GM23338 (cell line): ENCODE data around the gene SLCO3A1. TPM values are rescaled to one million over a fixed set of nuclear protein-coding genes. Genes with fewer than 3 reads are reported as not detected.

ENCODE experiments used
- ATAC-seq: fragments of 200-7000 bp; cut with Tn5 transposase; 3 replicates; pipeline ENCODE4 v1.9.1; 2020
- DNase-seq: peaks from one replicate; pipeline ENCODE4 v3.0.0-alpha.2; 2015; ENCODE audit warnings: low spot score
- H2AFZ ChIP-seq: fragments of 200-600 bp; sonication (generic); 2 replicates; pipeline ENCODE4 v1.8.0; 2016; ENCODE audit warnings: antibody characterized with exemption, mild to moderate bottlenecking, moderate library complexity
- H3F3A ChIP-seq: fragments of 200-600 bp; sonication (generic); replicated peaks from 2 replicates; pipeline ENCODE4 v1.8.0; 2017; ENCODE audit warnings: antibody characterized with exemption, mixed run types, low read depth
- H3K27ac ChIP-seq: fragments of 200-600 bp; sonication (generic); 2 replicates; pipeline ENCODE4 v1.6.1; 2016; ENCODE audit warnings: low read depth
- H3K27me3 ChIP-seq: fragments of 200-600 bp; sonication (generic); 2 replicates; pipeline ENCODE4 v1.8.0; 2016; ENCODE audit warnings: mild to moderate bottlenecking, mixed run types, moderate library complexity; ENCODE audit not compliant: insufficient read depth
- H3K36me3 ChIP-seq: fragments of 200-600 bp; sonication (generic); 2 replicates; pipeline ENCODE4 v1.8.0; 2016; ENCODE audit warnings: mild to moderate bottlenecking; ENCODE audit not compliant: insufficient read depth
- H3K4me1 ChIP-seq: fragments of 200-600 bp; sonication (generic); 2 replicates; pipeline ENCODE4 v1.8.0; 2016; ENCODE audit warnings: mild to moderate bottlenecking, moderate library complexity; ENCODE audit not compliant: insufficient read depth
- H3K4me2 ChIP-seq: fragments of 200-600 bp; sonication (generic); 2 replicates; pipeline ENCODE4 v1.7.1; 2017; ENCODE audit warnings: mixed run types
- H3K4me3 ChIP-seq: fragments of 200-600 bp; sonication (generic); 2 replicates; pipeline ENCODE4 v1.6.1; 2016; ENCODE audit warnings: mixed run types
- H3K79me2 ChIP-seq: fragments of 200-600 bp; sonication (generic); replicated peaks from 2 replicates; pipeline ENCODE4 v1.8.0; 2017; ENCODE audit warnings: mild to moderate bottlenecking; ENCODE audit not compliant: insufficient read depth
- H3K9me2 ChIP-seq: fragments of 200-600 bp; sonication (generic); 2 replicates; pipeline ENCODE4 v1.8.0; 2017; ENCODE audit not compliant: insufficient read depth
- H4K20me1 ChIP-seq: fragments of 200-600 bp; sonication (generic); replicated peaks from 2 replicates; pipeline ENCODE4 v1.8.0; 2017; ENCODE audit warnings: mild to moderate bottlenecking; ENCODE audit not compliant: insufficient read depth
- H3K27ac Mint-ChIP-seq: 2 replicates; pipeline ENCODE4 v1.8.0; 2020; ENCODE audit warnings: inconsistent platforms, mild to moderate bottlenecking, moderate library complexity, mixed read lengths
- H3K27me3 Mint-ChIP-seq: 3 replicates; pipeline ENCODE4 v1.8.0; 2022; ENCODE audit warnings: low read depth, mild to moderate bottlenecking, moderate library complexity, mixed read lengths, inconsistent platforms; ENCODE audit not compliant: insufficient read depth, poor library complexity
- H3K36me3 Mint-ChIP-seq: 3 replicates; pipeline ENCODE4 v1.8.0; 2021; ENCODE audit warnings: low read depth, mild to moderate bottlenecking, inconsistent platforms, moderate library complexity, mixed read lengths
- H3K4me1 Mint-ChIP-seq: 3 replicates; pipeline ENCODE4 v1.8.0; 2020; ENCODE audit warnings: mild to moderate bottlenecking, inconsistent platforms, mixed read lengths
- H3K4me3 Mint-ChIP-seq: 3 replicates; pipeline ENCODE4 v1.8.0; 2021; ENCODE audit warnings: moderate library complexity, mild to moderate bottlenecking, inconsistent platforms, mixed read lengths
- H3K9me3 Mint-ChIP-seq: 3 replicates; pipeline ENCODE4 v1.8.0; 2020; ENCODE audit warnings: moderate library complexity, mild to moderate bottlenecking, inconsistent platforms, mixed read lengths
- CREB1 ChIP-seq: fragments of 250-450 bp; sonication (Bioruptor Pico); IDR thresholded peaks from 2 replicates; pipeline ENCODE4 v1.5.0; 2020; ENCODE audit warnings: low read depth, mild to moderate bottlenecking, moderate library complexity
- EZH2phosphoT487 ChIP-seq: fragments of 200-600 bp; sonication (generic); IDR thresholded peaks from one replicate; pipeline ENCODE4 v1.8.1; 2018; ENCODE audit warnings: antibody characterized with exemption; ENCODE audit not compliant: unreplicated experiment
- JUNB ChIP-seq: IDR thresholded peaks from one replicate; pipeline ENCODE4 v1.6.1; 2016; ENCODE audit warnings: antibody characterized with exemption; ENCODE audit not compliant: unreplicated experiment
- NANOG ChIP-seq: IDR thresholded peaks from 2 replicates; pipeline ENCODE4 v1.6.1; 2016; ENCODE audit warnings: antibody characterized with exemption, borderline replicate concordance
- POLR2AphosphoS5 ChIP-seq: IDR thresholded peaks from 2 replicates; pipeline ENCODE4 v1.6.1; 2016; ENCODE audit warnings: antibody characterized with exemption, low read depth
- STAT1 ChIP-seq: IDR thresholded peaks from one replicate; pipeline ENCODE4 v1.6.1; 2016; ENCODE audit warnings: antibody characterized with exemption; ENCODE audit not compliant: unreplicated experiment
- ZNF331 ChIP-seq: fragments of 250-450 bp; sonication (Bioruptor Pico); IDR thresholded peaks from 2 replicates; pipeline ENCODE4 v1.5.0; 2020; ENCODE audit warnings: low read depth, mild to moderate bottlenecking, moderate library complexity
- polyA plus RNA-seq: library from polyadenylated mRNA; unstranded; fragments of >200 nt; fragmentation: Nextera tagmentation; extraction: Ambion mirVana; gene quantifications from 2 replicates; pipeline ENCODE4 v1.2.1, GENCODE V29; 2016
- total RNA-seq: library from RNA; depleted of rRNA; stranded (reverse); fragments of >200 nt; shearing (Covaris generic); gene quantifications from 2 replicates; pipeline ENCODE4 v1.2.3, GENCODE V29; 2014
- TF ChIP-seq, protein P1 (sequence below), 2 experiments: fragments of 200-600 bp in 1 of 2; sonication (generic) in 1 of 2; conservative IDR thresholded peaks; 2 replicates each; pipeline versions ENCODE4 v1.5.1 to v1.6.1; 2016 to 2017; ENCODE audit warnings: antibody characterized with exemption in 2 of 2, low read depth in 2 of 2, mild to moderate bottlenecking in 2 of 2, moderate library complexity in 1 of 2
- TF ChIP-seq, protein P2 (sequence below): IDR thresholded peaks from 2 replicates; pipeline ENCODE4 v1.6.1; 2016; ENCODE audit warnings: antibody characterized with exemption
- TF ChIP-seq, protein P3 (sequence below): fragments of 250-450 bp; sonication (Bioruptor Pico); IDR thresholded peaks from 2 replicates; pipeline ENCODE4 v1.5.0; 2020; ENCODE audit warnings: mild to moderate bottlenecking, moderate library complexity
- TF ChIP-seq, protein P4 (sequence below): IDR thresholded peaks from one replicate; pipeline ENCODE4 v1.6.1; 2018; ENCODE audit warnings: antibody characterized with exemption; ENCODE audit not compliant: unreplicated experiment

Gene SLCO3A1
- total and polyA plus RNA-seq, 2 experiments from 2014 or later, result 7.3 to 9.4 TPM

DNA sequence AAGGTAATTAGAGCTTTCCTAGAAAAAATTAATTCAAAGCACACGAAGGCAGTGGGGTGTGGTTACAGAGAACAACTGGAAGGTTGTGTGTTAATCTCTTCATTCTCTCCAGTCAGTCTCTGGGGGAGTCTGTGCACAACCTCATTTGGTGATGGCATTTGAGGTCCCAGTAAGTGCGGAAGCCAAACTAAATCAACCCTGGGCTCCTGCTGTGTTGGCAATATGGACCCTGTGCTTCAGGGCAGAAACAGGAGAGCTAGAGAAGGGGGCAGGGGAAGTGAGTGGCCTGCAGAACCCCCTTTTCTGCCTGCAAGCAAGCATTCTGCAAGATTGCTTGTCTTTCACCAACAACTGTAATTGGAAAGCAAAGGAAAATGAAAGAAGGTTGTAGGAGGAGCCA lies 344.2 kb downstream of the SLCO3A1 start:
- peak overlapping the region; percentile 40; the same call in 1 of the 2 replicates for H3K4me2 ChIP-seq
- H3K4me1 ChIP-seq, result peaks cover 10% of the 10 kb centered on the region
- H3K9me3 Mint-ChIP-seq, result peaks cover 14% of the 10 kb centered on the region
- H3K4me3 ChIP-seq, result no peak overlapping the region
- H4K20me1 ChIP-seq, result no peaks in the 10 kb centered on the region
- no peaks in the 10 kb centered on the region for H3K27me3 ChIP-seq
- H3F3A ChIP-seq, result no peaks in the 10 kb centered on the region
- H2AFZ ChIP-seq, result no peak overlapping the region
- TF ChIP-seq POLR2AphosphoS5 (no peak), ZNF331 (CRISPR knock-in tag) (no peak), CREB1 (CRISPR knock-in tag) (no peak), NANOG (no peak), EZH2phosphoT487 (no peak), STAT1 (no peak), JUNB (no peak)
- TF ChIP-seq, protein P1, sequence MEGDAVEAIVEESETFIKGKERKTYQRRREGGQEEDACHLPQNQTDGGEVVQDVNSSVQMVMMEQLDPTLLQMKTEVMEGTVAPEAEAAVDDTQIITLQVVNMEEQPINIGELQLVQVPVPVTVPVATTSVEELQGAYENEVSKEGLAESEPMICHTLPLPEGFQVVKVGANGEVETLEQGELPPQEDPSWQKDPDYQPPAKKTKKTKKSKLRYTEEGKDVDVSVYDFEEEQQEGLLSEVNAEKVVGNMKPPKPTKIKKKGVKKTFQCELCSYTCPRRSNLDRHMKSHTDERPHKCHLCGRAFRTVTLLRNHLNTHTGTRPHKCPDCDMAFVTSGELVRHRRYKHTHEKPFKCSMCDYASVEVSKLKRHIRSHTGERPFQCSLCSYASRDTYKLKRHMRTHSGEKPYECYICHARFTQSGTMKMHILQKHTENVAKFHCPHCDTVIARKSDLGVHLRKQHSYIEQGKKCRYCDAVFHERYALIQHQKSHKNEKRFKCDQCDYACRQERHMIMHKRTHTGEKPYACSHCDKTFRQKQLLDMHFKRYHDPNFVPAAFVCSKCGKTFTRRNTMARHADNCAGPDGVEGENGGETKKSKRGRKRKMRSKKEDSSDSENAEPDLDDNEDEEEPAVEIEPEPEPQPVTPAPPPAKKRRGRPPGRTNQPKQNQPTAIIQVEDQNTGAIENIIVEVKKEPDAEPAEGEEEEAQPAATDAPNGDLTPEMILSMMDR (conservative IDR thresholded peaks at IDR 0.05; ENCODE audit: low read depth in 2 of 2), result no peak
- TF ChIP-seq, protein P2, sequence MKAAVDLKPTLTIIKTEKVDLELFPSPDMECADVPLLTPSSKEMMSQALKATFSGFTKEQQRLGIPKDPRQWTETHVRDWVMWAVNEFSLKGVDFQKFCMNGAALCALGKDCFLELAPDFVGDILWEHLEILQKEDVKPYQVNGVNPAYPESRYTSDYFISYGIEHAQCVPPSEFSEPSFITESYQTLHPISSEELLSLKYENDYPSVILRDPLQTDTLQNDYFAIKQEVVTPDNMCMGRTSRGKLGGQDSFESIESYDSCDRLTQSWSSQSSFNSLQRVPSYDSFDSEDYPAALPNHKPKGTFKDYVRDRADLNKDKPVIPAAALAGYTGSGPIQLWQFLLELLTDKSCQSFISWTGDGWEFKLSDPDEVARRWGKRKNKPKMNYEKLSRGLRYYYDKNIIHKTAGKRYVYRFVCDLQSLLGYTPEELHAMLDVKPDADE, result no peak
- TF ChIP-seq, protein P3, sequence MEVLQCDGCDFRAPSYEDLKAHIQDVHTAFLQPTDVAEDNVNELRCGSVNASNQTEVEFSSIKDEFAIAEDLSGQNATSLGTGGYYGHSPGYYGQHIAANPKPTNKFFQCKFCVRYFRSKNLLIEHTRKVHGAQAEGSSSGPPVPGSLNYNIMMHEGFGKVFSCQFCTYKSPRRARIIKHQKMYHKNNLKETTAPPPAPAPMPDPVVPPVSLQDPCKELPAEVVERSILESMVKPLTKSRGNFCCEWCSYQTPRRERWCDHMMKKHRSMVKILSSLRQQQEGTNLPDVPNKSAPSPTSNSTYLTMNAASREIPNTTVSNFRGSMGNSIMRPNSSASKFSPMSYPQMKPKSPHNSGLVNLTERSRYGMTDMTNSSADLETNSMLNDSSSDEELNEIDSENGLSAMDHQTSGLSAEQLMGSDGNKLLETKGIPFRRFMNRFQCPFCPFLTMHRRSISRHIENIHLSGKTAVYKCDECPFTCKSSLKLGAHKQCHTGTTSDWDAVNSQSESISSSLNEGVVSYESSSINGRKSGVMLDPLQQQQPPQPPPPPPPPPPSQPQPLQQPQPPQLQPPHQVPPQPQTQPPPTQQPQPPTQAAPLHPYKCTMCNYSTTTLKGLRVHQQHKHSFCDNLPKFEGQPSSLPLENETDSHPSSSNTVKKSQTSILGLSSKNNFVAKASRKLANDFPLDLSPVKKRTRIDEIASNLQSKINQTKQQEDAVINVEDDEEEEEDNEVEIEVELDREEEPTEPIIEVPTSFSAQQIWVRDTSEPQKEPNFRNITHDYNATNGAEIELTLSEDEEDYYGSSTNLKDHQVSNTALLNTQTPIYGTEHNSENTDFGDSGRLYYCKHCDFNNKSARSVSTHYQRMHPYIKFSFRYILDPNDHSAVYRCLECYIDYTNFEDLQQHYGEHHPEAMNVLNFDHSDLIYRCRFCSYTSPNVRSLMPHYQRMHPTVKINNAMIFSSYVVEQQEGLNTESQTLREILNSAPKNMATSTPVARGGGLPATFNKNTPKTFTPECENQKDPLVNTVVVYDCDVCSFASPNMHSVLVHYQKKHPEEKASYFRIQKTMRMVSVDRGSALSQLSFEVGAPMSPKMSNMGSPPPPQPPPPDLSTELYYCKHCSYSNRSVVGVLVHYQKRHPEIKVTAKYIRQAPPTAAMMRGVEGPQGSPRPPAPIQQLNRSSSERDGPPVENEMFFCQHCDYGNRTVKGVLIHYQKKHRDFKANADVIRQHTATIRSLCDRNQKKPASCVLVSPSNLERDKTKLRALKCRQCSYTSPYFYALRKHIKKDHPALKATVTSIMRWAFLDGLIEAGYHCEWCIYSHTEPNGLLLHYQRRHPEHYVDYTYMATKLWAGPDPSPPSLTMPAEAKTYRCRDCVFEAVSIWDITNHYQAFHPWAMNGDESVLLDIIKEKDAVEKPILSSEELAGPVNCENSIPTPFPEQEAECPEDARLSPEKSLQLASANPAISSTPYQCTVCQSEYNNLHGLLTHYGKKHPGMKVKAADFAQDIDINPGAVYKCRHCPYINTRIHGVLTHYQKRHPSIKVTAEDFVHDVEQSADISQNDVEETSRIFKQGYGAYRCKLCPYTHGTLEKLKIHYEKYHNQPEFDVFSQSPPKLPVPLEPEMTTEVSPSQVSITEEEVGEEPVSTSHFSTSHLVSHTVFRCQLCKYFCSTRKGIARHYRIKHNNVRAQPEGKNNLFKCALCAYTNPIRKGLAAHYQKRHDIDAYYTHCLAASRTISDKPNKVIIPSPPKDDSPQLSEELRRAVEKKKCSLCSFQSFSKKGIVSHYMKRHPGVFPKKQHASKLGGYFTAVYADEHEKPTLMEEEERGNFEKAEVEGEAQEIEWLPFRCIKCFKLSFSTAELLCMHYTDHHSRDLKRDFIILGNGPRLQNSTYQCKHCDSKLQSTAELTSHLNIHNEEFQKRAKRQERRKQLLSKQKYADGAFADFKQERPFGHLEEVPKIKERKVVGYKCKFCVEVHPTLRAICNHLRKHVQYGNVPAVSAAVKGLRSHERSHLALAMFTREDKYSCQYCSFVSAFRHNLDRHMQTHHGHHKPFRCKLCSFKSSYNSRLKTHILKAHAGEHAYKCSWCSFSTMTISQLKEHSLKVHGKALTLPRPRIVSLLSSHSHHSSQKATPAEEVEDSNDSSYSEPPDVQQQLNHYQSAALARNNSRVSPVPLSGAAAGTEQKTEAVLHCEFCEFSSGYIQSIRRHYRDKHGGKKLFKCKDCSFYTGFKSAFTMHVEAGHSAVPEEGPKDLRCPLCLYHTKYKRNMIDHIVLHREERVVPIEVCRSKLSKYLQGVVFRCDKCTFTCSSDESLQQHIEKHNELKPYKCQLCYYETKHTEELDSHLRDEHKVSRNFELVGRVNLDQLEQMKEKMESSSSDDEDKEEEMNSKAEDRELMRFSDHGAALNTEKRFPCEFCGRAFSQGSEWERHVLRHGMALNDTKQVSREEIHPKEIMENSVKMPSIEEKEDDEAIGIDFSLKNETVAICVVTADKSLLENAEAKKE (CRISPR knock-in tag), result no peak
- TF ChIP-seq, protein P4, sequence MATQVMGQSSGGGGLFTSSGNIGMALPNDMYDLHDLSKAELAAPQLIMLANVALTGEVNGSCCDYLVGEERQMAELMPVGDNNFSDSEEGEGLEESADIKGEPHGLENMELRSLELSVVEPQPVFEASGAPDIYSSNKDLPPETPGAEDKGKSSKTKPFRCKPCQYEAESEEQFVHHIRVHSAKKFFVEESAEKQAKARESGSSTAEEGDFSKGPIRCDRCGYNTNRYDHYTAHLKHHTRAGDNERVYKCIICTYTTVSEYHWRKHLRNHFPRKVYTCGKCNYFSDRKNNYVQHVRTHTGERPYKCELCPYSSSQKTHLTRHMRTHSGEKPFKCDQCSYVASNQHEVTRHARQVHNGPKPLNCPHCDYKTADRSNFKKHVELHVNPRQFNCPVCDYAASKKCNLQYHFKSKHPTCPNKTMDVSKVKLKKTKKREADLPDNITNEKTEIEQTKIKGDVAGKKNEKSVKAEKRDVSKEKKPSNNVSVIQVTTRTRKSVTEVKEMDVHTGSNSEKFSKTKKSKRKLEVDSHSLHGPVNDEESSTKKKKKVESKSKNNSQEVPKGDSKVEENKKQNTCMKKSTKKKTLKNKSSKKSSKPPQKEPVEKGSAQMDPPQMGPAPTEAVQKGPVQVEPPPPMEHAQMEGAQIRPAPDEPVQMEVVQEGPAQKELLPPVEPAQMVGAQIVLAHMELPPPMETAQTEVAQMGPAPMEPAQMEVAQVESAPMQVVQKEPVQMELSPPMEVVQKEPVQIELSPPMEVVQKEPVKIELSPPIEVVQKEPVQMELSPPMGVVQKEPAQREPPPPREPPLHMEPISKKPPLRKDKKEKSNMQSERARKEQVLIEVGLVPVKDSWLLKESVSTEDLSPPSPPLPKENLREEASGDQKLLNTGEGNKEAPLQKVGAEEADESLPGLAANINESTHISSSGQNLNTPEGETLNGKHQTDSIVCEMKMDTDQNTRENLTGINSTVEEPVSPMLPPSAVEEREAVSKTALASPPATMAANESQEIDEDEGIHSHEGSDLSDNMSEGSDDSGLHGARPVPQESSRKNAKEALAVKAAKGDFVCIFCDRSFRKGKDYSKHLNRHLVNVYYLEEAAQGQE, result no peak
- no peak for ATAC-seq
- H3K4me3 Mint-ChIP-seq, result no peak overlapping the region
- no peaks in the 10 kb centered on the region for H3K36me3 ChIP-seq
- H3K4me1 Mint-ChIP-seq, result peaks cover 11% of the 10 kb centered on the region
- H3K27ac ChIP-seq, result no peak overlapping the region
- H3K79me2 ChIP-seq, result no peaks in the 10 kb centered on the region
- no peak for DNase-seq
- no peaks in the 10 kb centered on the region; the same call in 2 of the 3 replicates for H3K36me3 Mint-ChIP-seq
- no peak overlapping the region for H3K27ac Mint-ChIP-seq
- peaks cover 6% of the 10 kb centered on the region; the same call in 1 of the 2 replicates for H3K9me2 ChIP-seq
- peaks cover 8% of the 10 kb centered on the region for H3K27me3 Mint-ChIP-seq
